Measurements from ENCODE around the gene RNASEH1. TPM values are rescaled to one million over a fixed set of nuclear protein-coding genes. Genes with fewer than 3 reads are reported as not detected.

RNASEH1 gene
- total RNA-seq, result 27.5 and 29.1 TPM in 2 replicates

GRCh38 chr2:3558205-3559014, at the start of gene RNASEH1:
TSS of gene RNASEH1 (minus strand) at chr2:3558333. CDS start at chr2:3558260, 73 bp downstream.

GRCh38 chr2:3594493-3595281, 36.6 kb upstream of the RNASEH1 start, which contains the start of gene COLEC11:
TSS of gene COLEC11 (plus strand) at chr2:3595112. CDS start at chr2:3604341, 9,229 bp downstream.

GRCh38 chr2:3519255-3520205, 38.6 kb downstream of the RNASEH1 start, which contains the start of gene ADI1:
TSS of gene ADI1 (minus strand) at chr2:3519531. CDS start at chr2:3519487, 44 bp downstream.

Other genes starting within 250 kb of the RNASEH1 start
- gene EIPR1, start 180.5 kb downstream of the RNASEH1 start, total RNA-seq, result 43.7 and 45.7 TPM in 2 replicates
- gene TRAPPC12, start 178.6 kb downstream of the RNASEH1 start, total RNA-seq, result 61.4 and 65.0 TPM in 2 replicates
- 46.6 and 47.9 TPM in 2 replicates for gene ADI1, start 38.8 kb downstream of the RNASEH1 start, total RNA-seq
- 3,406 and 3,545 TPM in 2 replicates for gene RPS7, start 16.9 kb upstream of the RNASEH1 start, total RNA-seq
- gene COLEC11, start 36.8 kb upstream of the RNASEH1 start, total RNA-seq, result 0.50 and 0.59 TPM in 2 replicates
- gene ALLC, start 99.9 kb upstream of the RNASEH1 start, total RNA-seq, result not detected in 2 replicates
- not detected in 2 replicates for gene DCDC2C, start 145.2 kb upstream of the RNASEH1 start, total RNA-seq

All from bronchus fibroblast of lung (primary cell).